Tibial artery (tissue), 4 donors: ENCODE data around the gene TEDC1.

Experiments
- DNase-seq, 2 donors: peaks; one replicate each; pipeline ENCODE4 v3.0.0-alpha.2; 2019
- H3K27ac ChIP-seq, 2 donors: fragments of 200-600 bp; sonication (generic) in 1 of 2; 1 replicate in 1 of 2; 2 replicates in 1 of 2; pipeline ENCODE4 v1.5.1; 2018 to 2019; ENCODE audit warnings: mild to moderate bottlenecking in 1 of 2
- H3K27me3 ChIP-seq, 2 donors: fragments of 200-600 bp; sonication (generic) in 1 of 2; one replicate each; pipeline versions ENCODE4 v1.5.1 to v1.6.0; 2016 to 2019
- H3K36me3 ChIP-seq, 3 donors: fragments of 200-600 bp; sonication (generic) in 2 of 3; one replicate each; pipeline ENCODE4 v1.5.1; 2016 to 2019; ENCODE audit warnings: mild to moderate bottlenecking in 2 of 3
- H3K4me1 ChIP-seq, 4 donors: fragments of 200-600 bp; sonication (generic) in 2 of 4; 1 replicate in 3 of 4; 2 replicates in 1 of 4; pipeline ENCODE4 v1.5.1; 2016 to 2019
- H3K4me3 ChIP-seq, 2 donors: fragments of 200-600 bp; sonication (generic) in 1 of 2; 1 replicate in 1 of 2; 2 replicates in 1 of 2; pipeline ENCODE4 v1.5.1; 2018 to 2019; ENCODE audit warnings: mild to moderate bottlenecking in 2 of 2
- H3K9me3 ChIP-seq, 3 donors: fragments of 200-600 bp; sonication (generic) in 1 of 3; one replicate each; pipeline ENCODE4 v1.5.1; 2016 to 2019
- intact Hi-C: fragments of 100-400 bp; cut with DNase I; formaldehyde crosslinking; loops from one replicate; pipeline ENCODE4 v1.15.0; 2023; ENCODE audit warnings: low total_unique reads
- TF ChIP-seq, protein P1 (sequence below), 2 experiments: fragments of 200-600 bp in 1 of 2; fragments of 450-650 bp in 1 of 2; IDR thresholded peaks; one replicate each; pipeline ENCODE4 v1.5.1; 2017 to 2019; ENCODE audit warnings: antibody characterized with exemption in 2 of 2, mild to moderate bottlenecking in 1 of 2, moderate library complexity in 1 of 2

Gene TEDC1

DNA sequence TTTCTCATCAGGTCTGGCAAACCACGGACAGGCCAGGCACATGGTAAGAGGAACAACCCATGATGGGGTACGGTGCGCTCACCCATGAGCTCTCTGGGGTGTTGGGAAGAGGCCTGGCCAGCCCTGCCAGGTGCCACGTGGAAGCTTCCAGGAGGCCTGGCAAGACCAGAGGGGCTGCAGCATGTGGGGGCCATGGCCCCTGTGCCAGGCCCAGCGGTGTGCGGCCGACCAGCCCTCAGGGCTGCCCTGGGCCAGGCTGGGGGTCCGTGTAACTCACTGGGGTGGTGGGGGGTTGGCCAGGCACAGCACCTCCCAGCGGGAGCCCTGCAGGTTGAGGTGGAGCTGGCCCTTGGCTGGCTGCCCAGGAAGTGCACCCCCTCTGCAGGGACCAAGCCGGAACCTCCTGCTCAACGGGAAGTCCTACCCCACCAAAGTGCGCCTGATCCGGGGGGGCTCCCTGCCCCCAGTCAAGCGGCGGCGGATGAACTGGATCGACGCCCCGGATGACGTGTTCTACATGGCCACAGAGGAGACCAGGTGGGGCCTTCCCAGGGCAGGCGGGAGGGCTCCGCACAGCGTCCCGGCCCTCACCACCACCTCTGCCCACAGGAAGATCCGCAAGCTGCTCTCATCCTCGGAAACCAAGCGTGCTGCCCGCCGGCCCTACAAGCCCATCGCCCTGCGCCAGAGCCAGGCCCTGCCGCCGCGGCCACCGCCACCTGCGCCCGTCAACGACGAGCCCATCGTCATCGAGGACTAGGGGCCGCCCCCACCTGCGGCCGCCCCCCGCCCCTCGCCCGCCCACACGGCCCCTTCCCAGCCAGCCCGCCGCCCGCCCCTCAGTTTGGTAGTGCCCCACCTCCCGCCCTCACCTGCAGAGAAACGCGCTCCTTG lies 21.3 kb upstream of the TEDC1 start:
- Histone ChIP-seq H3K27me3 (no peaks in the 10 kb centered on the region), H3K27ac (peak overlapping the region; percentile 97 to 98), H3K4me3 (no peak overlapping the region), H3K4me1 (peaks cover 12 to 93% (median 67%) of the 10 kb centered on the region in 4 donors), H3K9me3 (no peaks in the 10 kb centered on the region), H3K36me3 (peaks cover under 1 to 38% (median 28%) of the 10 kb centered on the region in 3 donors)
- TF ChIP-seq, protein P1, sequence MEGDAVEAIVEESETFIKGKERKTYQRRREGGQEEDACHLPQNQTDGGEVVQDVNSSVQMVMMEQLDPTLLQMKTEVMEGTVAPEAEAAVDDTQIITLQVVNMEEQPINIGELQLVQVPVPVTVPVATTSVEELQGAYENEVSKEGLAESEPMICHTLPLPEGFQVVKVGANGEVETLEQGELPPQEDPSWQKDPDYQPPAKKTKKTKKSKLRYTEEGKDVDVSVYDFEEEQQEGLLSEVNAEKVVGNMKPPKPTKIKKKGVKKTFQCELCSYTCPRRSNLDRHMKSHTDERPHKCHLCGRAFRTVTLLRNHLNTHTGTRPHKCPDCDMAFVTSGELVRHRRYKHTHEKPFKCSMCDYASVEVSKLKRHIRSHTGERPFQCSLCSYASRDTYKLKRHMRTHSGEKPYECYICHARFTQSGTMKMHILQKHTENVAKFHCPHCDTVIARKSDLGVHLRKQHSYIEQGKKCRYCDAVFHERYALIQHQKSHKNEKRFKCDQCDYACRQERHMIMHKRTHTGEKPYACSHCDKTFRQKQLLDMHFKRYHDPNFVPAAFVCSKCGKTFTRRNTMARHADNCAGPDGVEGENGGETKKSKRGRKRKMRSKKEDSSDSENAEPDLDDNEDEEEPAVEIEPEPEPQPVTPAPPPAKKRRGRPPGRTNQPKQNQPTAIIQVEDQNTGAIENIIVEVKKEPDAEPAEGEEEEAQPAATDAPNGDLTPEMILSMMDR (IDR thresholded peaks at IDR 0.05): no peak
- no peak for DNase-seq
- intact Hi-C loops: loop anchor here (10.0 kb wide), 1 partner anchor 715 kb away; the partner anchor contains the start of gene SIVA1

DNA sequence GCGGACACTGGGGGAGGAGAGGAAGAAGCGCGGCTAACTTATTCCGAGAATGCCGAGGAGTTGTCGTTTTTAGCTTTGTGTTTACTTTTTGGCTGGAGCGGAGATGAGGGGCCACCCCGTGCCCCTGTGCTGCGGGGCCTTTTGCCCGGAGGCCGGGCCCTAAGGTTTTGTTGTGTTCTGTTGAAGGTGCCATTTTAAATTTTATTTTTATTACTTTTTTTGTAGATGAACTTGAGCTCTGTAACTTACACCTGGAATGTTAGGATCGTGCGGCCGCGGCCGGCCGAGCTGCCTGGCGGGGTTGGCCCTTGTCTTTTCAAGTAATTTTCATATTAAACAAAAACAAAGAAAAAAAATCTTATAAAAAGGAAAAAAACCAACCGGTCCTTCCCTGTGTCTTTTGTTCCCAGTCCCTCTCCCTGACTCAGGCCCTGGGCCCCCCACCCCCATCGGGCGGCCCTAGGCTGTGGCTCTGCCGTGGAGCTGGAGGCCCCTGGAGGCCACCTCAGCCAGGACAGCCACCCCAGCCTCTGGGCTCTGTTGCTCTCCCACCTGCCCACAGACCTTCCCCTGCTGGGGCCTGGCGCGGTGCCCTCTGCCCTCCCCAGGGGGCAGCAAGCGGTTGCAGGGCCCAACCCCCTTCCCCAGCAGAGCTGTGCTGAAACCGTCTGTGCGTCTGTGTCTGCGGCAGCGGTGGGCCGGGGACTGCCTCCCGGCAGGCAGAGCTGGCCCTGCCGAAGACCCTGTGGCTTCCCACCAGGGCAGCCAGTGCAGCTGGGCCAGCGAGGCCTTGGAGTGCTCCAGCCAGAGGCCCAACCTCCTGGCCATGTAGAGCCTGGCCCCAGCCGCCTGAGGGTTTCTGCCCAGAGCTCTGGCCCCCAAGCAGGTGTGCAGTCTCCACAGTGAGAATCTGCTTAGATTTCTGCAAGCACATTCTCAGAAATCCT lies 20.4 kb upstream of the TEDC1 start:
- TF ChIP-seq, protein P1 (IDR thresholded peaks at IDR 0.05): no peak
- Histone ChIP-seq H3K27ac (peak overlapping the region; percentile 97 to 98), H3K4me1 (peaks cover 12 to 87% (median 65%) of the 10 kb centered on the region in 4 donors), H3K36me3 (peaks cover 0 to 28% (median 20%) of the 10 kb centered on the region in 3 donors), H3K27me3 (no peaks in the 10 kb centered on the region), H3K4me3 (no peak overlapping the region), H3K9me3 (no peaks in the 10 kb centered on the region)
- intact Hi-C loops: loop anchor here (10.0 kb wide), 1 partner anchor 716 kb away; the partner anchor contains the start of gene SIVA1
- DNase-seq: no peak

- intact Hi-C loops: loop anchor here (10.0 kb wide), 1 partner anchor 717 kb away; the partner anchor contains the start of gene SIVA1
- DNase-seq: peak in 1 of 2 donors; percentile 67
- H3K4me3 ChIP-seq: no peak overlapping the region
- no peaks in the 10 kb centered on the region for H3K27me3 ChIP-seq
- no peaks in the 10 kb centered on the region for H3K9me3 ChIP-seq
- H3K27ac ChIP-seq: peak overlapping the region; percentile 97 to 98
- H3K36me3 ChIP-seq: peaks cover 0 to 21% (median 18%) of the 10 kb centered on the region in 3 donors
- TF ChIP-seq, protein P1 (IDR thresholded peaks at IDR 0.05): peak in 1 of 2 experiments; percentile 8
- H3K4me1 ChIP-seq: peaks cover 15 to 87% (median 63%) of the 10 kb centered on the region in 4 donors
Measured at GRCh38 chr14:105471297-105471821, 19.7 kb upstream of the TEDC1 start.

- peaks cover 0 to 15% (median 12%) of the 10 kb centered on the region in 3 donors for H3K36me3 ChIP-seq
- H3K9me3 ChIP-seq: no peaks in the 10 kb centered on the region
- peak in 1 of 2 donors; percentile 72 for DNase-seq
- peaks cover 15 to 87% (median 68%) of the 10 kb centered on the region in 4 donors for H3K4me1 ChIP-seq
- no peaks in the 10 kb centered on the region for H3K27me3 ChIP-seq
- intact Hi-C loops: loop anchor here (10.0 kb wide), 1 partner anchor 717 kb away; the partner anchor contains the start of gene SIVA1
- TF ChIP-seq, protein P1 (IDR thresholded peaks at IDR 0.05): no peak
- H3K4me3 ChIP-seq: no peak overlapping the region
- peak overlapping the region; percentile 97 to 98 for H3K27ac ChIP-seq
Measured at GRCh38 chr14:105471823-105472485, 19.1 kb upstream of the TEDC1 start.
